Smooth muscle cell (in vitro differentiated cells): Measurements from ENCODE around the gene EEF1E1. TPM values are rescaled to one million over a fixed set of nuclear protein-coding genes. Genes with fewer than 3 reads are reported as not detected.

ENCODE experiments used
- DNase-seq: peaks from one replicate; lab custom pipeline; 2025; ENCODE audit not compliant: unreplicated experiment; lab: John Stamatoyannopoulos, UW
- H2AFZ ChIP-seq: fragments of 200-600 bp; sonication (generic); 2 replicates; pipeline ENCODE4 v1.6.0; 2016; ENCODE audit warnings: antibody characterized with exemption, low read depth, mild to moderate bottlenecking
- H3F3A ChIP-seq: fragments of 200-600 bp; sonication (generic); 2 replicates; pipeline ENCODE4 v1.6.0; 2017; ENCODE audit warnings: antibody characterized with exemption, low read depth
- H3K27ac ChIP-seq: fragments of 200-600 bp; sonication (generic); 2 replicates; pipeline ENCODE4 v1.5.1; 2016; ENCODE audit warnings: low read depth, mild to moderate bottlenecking
- H3K27me3 ChIP-seq: fragments of 200-600 bp; sonication (generic); 2 replicates; pipeline ENCODE4 v1.6.1; 2016; ENCODE audit warnings: low read depth, mild to moderate bottlenecking
- H3K36me3 ChIP-seq: fragments of 200-600 bp; sonication (generic); 2 replicates; pipeline ENCODE4 v1.5.1; 2016; ENCODE audit warnings: low read depth
- H3K4me1 ChIP-seq: fragments of 200-600 bp; sonication (generic); 2 replicates; pipeline ENCODE4 v1.5.1; 2016; ENCODE audit warnings: low read depth
- H3K4me2 ChIP-seq: fragments of 200-600 bp; sonication (generic); 2 replicates; pipeline ENCODE4 v1.6.0; 2016; ENCODE audit warnings: mild to moderate bottlenecking
- H3K4me3 ChIP-seq: fragments of 200-600 bp; sonication (generic); 2 replicates; pipeline ENCODE4 v1.5.1; 2016; ENCODE audit warnings: mild to moderate bottlenecking
- H3K79me2 ChIP-seq: fragments of 200-600 bp; sonication (generic); 2 replicates; pipeline ENCODE4 v1.6.0; 2016; ENCODE audit warnings: low read depth, mild to moderate bottlenecking
- H3K9ac ChIP-seq: fragments of 200-600 bp; sonication (generic); 2 replicates; pipeline ENCODE4 v1.6.0; 2016; ENCODE audit warnings: low read depth
- H3K9me3 ChIP-seq: fragments of 200-600 bp; sonication (generic); replicated peaks from 2 replicates; pipeline ENCODE4 v1.5.1; 2016; ENCODE audit warnings: low read depth
- H4K20me1 ChIP-seq: fragments of 200-600 bp; sonication (generic); 2 replicates; pipeline ENCODE4 v1.6.0; 2016; ENCODE audit warnings: low read depth
- CTCF ChIP-seq: fragments of 200-600 bp; sonication (generic); IDR thresholded peaks from 2 replicates; pipeline ENCODE4 v1.5.1; 2017; ENCODE audit warnings: borderline replicate concordance, mild to moderate bottlenecking, antibody characterized with exemption; ENCODE audit not compliant: insufficient read depth, poor library complexity, severe bottlenecking
- WGBS: methylation state at CpG from one replicate; pipeline ENCODE4 v1.1.7; 2016; ENCODE audit warnings: low lambda C conversion rate; 5-methylcytosine and 5-hydroxymethylcytosine counted together
- polyA plus RNA-seq: library from polyadenylated mRNA; unstranded; fragments of >200 nt; fragmentation: Nextera tagmentation; extraction: Ambion mirVana; gene quantifications from 2 replicates; pipeline ENCODE4 v1.2.1, GENCODE V29; 2016
- total RNA-seq: library from RNA; depleted of rRNA; stranded (reverse); fragments of >200 nt; gene quantifications from 2 replicates; pipeline ENCODE4 v1.2.3, GENCODE V29; 2014

EEF1E1 gene
- total and polyA plus RNA-seq, 2 experiments from 2014 or later: 20.9 to 45.5 TPM

- Histone ChIP-seq H3K79me2 (no peaks in the 10 kb centered on the region), H3K27ac (no peak overlapping the region), H3F3A (no peaks in the 10 kb centered on the region), H2AFZ (no peak overlapping the region), H3K27me3 (no peaks in the 10 kb centered on the region), H3K4me3 (no peak overlapping the region), H3K4me2 (no peak overlapping the region), H3K9me3 (no peaks in the 10 kb centered on the region), H3K4me1 (no peaks in the 10 kb centered on the region), H4K20me1 (no peaks in the 10 kb centered on the region), H3K36me3 (no peaks in the 10 kb centered on the region), H3K9ac (no peak overlapping the region)
- 92% methylated on average over 1 of the region's 1 CpG for WGBS
- no peak for DNase-seq
- TF ChIP-seq CTCF: no peak
Measured at GRCh38 chr6:8110725-8111124, 8.4 kb upstream of the EEF1E1 start.

- no peak overlapping the region for H2AFZ ChIP-seq
- H3K4me2 ChIP-seq: no peak overlapping the region
- H3F3A ChIP-seq: no peaks in the 10 kb centered on the region
- H3K4me1 ChIP-seq: no peaks in the 10 kb centered on the region
- no peak for TF ChIP-seq CTCF
- H3K9ac ChIP-seq: no peak overlapping the region
- H3K4me3 ChIP-seq: no peak overlapping the region
- DNase-seq: no peak
- WGBS: 85% methylated on average over 4 of the region's 4 CpGs
- no peaks in the 10 kb centered on the region for H3K9me3 ChIP-seq
- no peaks in the 10 kb centered on the region for H3K36me3 ChIP-seq
- no peaks in the 10 kb centered on the region for H4K20me1 ChIP-seq
- no peaks in the 10 kb centered on the region for H3K27me3 ChIP-seq
- H3K27ac ChIP-seq: no peak overlapping the region
- no peaks in the 10 kb centered on the region for H3K79me2 ChIP-seq
Measured at GRCh38 chr6:8110117-8110721, 7.9 kb upstream of the EEF1E1 start.

- no peak for TF ChIP-seq CTCF
- Histone ChIP-seq H3K27me3 (no peaks in the 10 kb centered on the region), H3F3A (no peaks in the 10 kb centered on the region), H3K79me2 (no peaks in the 10 kb centered on the region), H3K9ac (no peak overlapping the region), H2AFZ (no peak overlapping the region), H3K27ac (peak overlapping the region; percentile 55), H3K9me3 (no peaks in the 10 kb centered on the region), H3K4me3 (no peak overlapping the region), H4K20me1 (no peaks in the 10 kb centered on the region), H3K4me2 (no peak overlapping the region), H3K4me1 (no peaks in the 10 kb centered on the region), H3K36me3 (no peaks in the 10 kb centered on the region)
- 82% methylated on average over 13 of the region's 13 CpGs for WGBS
- no peak for DNase-seq
Measured at GRCh38 chr6:8108759-8109539, 6.6 kb upstream of the EEF1E1 start.
